Aorta (tissue), 5 donors: ENCODE data around the gene F2R. TPM values are rescaled to one million over a fixed set of nuclear protein-coding genes. Genes with fewer than 3 reads are reported as not detected.
"Not testable (repeated sequence)": the region's sequence is repeated elsewhere in the genome, so short reads cannot be mapped to it uniquely, and the experiment has no call there.

Experiments used
- ATAC-seq: fragments of 200-7000 bp; cut with Tn5 transposase; one replicate; pipeline ENCODE4 v1.9.1; 2022; ENCODE audit warnings: moderate library complexity; ENCODE audit not compliant: low FRiP score
- DNase-seq, 2 donors: peaks; one replicate each; pipeline ENCODE4 v3.0.0-alpha.2; 2020
- H3K27ac ChIP-seq, 2 donors: one replicate each; pipeline ENCODE4 v1.5.1; 2013; ENCODE audit warnings: low read length in 2 of 2, mild to moderate bottlenecking in 2 of 2, moderate library complexity in 2 of 2, control low read depth in 1 of 2, inconsistent platforms in 1 of 2, low read depth in 1 of 2
- H3K27me3 ChIP-seq, 2 donors: one replicate each; pipeline ENCODE4 v1.6.1; 2013; ENCODE audit warnings: control low read depth in 1 of 2, low read length in 1 of 2, mild to moderate bottlenecking in 1 of 2, moderate library complexity in 1 of 2; ENCODE audit not compliant: insufficient read depth in 2 of 2, control insufficient read depth in 1 of 2
- H3K36me3 ChIP-seq, 2 donors: one replicate each; pipeline ENCODE4 v1.6.1; 2013; ENCODE audit warnings: control low read depth in 1 of 2, low read length in 1 of 2, mild to moderate bottlenecking in 1 of 2; ENCODE audit not compliant: insufficient read depth in 2 of 2, control insufficient read depth in 1 of 2
- H3K4me1 ChIP-seq, 2 donors: one replicate each; pipeline ENCODE4 v1.6.1; 2013; ENCODE audit warnings: low read length in 2 of 2, control low read depth in 1 of 2, mild to moderate bottlenecking in 1 of 2, moderate library complexity in 1 of 2; ENCODE audit not compliant: insufficient read depth in 2 of 2, control insufficient read depth in 1 of 2
- H3K4me3 ChIP-seq, 2 donors: one replicate each; pipeline ENCODE4 v1.5.1; 2013; ENCODE audit warnings: low read length in 2 of 2, control low read depth in 1 of 2, mild to moderate bottlenecking in 1 of 2
- H3K9me3 ChIP-seq: one replicate; pipeline ENCODE4 v1.6.1; 2013; ENCODE audit warnings: mild to moderate bottlenecking, low read length; ENCODE audit not compliant: control insufficient read depth
- WGBS, 2 donors: extraction: QIAGEN DNeasy Blood & Tissue Kit; methylation state at CpG; one replicate each; pipeline ENCODE4 v1.1.7; 2013; 5-methylcytosine and 5-hydroxymethylcytosine counted together
- intact Hi-C, 2 donors: fragments of 100-400 bp; cut with DNase I; formaldehyde crosslinking; loops; one replicate each; pipeline versions ENCODE4 v1.14.2 to v1.15.0; 2022
- polyA plus RNA-seq, 2 donors: library from polyadenylated mRNA; stranded (reverse); fragments of 200-250 nt; gene quantifications; one replicate each; pipeline ENCODE4 v1.2.3, GENCODE V29; 2013
- total RNA-seq, 2 donors: library from RNA; stranded (reverse); fragmentation: NEBNext Ultra II Directional; extraction: Animal tissue kit (Norgen Biotek cat#: 25700); gene quantifications; one replicate each; pipeline ENCODE4 v1.2.1, GENCODE V29; 2021
- donor health status: healthy with polysubstance abuse.
- donor health status: Bipolar disorder and iron deficiency.
- donor health status: DM: no; HTN: no; CAD: no.
- donor health status: DM: no; HTN: no; CAD: no.
- donor health status: DM: yes; HTN: yes; CAD: no.

The F2R gene
- total and polyA plus RNA-seq, 4 donors = 17.8 to 185 (median 22.1) TPM

- H3K27me3 ChIP-seq = no peaks in the 10 kb centered on the region
- no peak for ATAC-seq
- DNase-seq = no peak
- intact Hi-C loops = no loop called here
- WGBS, 2 donors = 83 to 87% methylated on average over 13 of the region's 13 CpGs
- no peaks in the 10 kb centered on the region for H3K4me1 ChIP-seq
- H3K9me3 ChIP-seq = no peaks in the 10 kb centered on the region
- no peak overlapping the region for H3K4me3 ChIP-seq
- no peak overlapping the region for H3K27ac ChIP-seq
- H3K36me3 ChIP-seq = no peaks in the 10 kb centered on the region
These were observed 31.8 kb downstream of the F2R start for GRCh38 chr5:76747706-76748105.

DNA sequence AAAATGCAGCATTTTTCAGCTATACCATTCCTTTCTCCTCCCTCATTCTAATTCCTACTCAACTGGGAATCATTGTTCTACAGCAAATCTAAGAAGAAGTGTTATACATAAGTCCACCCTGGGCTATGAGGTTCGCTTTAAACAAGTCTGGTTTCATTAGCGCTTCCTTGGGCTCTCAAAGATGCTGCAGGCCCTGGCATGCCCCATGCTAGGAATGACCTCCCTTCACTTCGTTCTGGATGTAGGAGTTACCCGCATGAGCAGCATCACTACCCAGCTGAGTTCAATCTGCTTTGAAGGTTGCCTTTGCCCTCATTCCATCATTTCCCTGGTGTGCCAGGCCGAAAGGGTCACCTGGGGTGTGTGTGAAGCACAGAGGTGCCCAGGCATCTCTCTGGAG is 35.4 kb downstream of the F2R start:
- intact Hi-C loops = no loop called here
- no peak overlapping the region for H3K27ac ChIP-seq

DNA sequence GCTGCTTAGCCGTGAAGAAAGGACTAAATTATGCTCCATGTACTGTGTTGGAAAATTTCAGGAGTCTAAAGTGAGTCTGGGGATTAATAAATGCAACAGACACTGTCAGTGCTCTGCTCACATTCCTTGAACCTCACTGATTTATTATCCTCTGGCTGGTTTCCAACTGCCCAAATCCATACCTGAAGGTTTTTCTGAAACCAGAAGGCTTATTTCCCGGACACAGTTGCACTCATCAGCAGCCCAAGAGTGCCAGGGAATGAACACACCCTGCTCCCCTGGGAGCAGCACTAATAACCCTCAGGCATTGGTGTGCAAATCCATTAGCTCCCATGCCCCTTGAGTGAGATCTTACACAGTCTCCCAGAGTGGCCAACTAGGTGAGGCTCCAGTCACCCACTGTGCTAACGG is 38.7 kb downstream of the F2R start:
- H3K9me3 ChIP-seq = no peaks in the 10 kb centered on the region
- ATAC-seq (no peak), DNase-seq (no peak)
- H3K4me1 ChIP-seq = no peaks in the 10 kb centered on the region
- H3K4me3 ChIP-seq = no peak overlapping the region
- no peaks in the 10 kb centered on the region for H3K27me3 ChIP-seq
- intact Hi-C loops = no loop called here
- 80 to 81% methylated on average over 3 of the region's 3 CpGs for WGBS, 2 donors
- H3K36me3 ChIP-seq = no peaks in the 10 kb centered on the region
- no peak overlapping the region for H3K27ac ChIP-seq

More for the DNA sequence above, 35.4 kb downstream of the F2R start:
- DNase-seq = no peak
- H3K36me3 ChIP-seq = no peaks in the 10 kb centered on the region
- no peak overlapping the region for H3K4me3 ChIP-seq
- H3K4me1 ChIP-seq = no peaks in the 10 kb centered on the region
- no peaks in the 10 kb centered on the region for H3K27me3 ChIP-seq
- WGBS, 2 donors = 93 to 95% methylated on average over 5 of the region's 5 CpGs
- ATAC-seq = no peak
- no peaks in the 10 kb centered on the region for H3K9me3 ChIP-seq

GRCh38 chr5:76755779-76756637 is 40.1 kb downstream of the F2R start:
- 92 to 93% methylated on average over 11 of the region's 11 CpGs for WGBS, 2 donors
- H3K36me3 ChIP-seq = no peaks in the 10 kb centered on the region

GRCh38 chr5:76757049-76757448 is 41.1 kb downstream of the F2R start:
- DNase-seq = no peak
- ATAC-seq = no peak
- no peaks in the 10 kb centered on the region for H3K27me3 ChIP-seq
- H3K9me3 ChIP-seq = no peaks in the 10 kb centered on the region
- 95% methylated on average over 4 of the region's 4 CpGs for WGBS, 2 donors
- no peaks in the 10 kb centered on the region for H3K36me3 ChIP-seq
- no peak overlapping the region for H3K4me3 ChIP-seq
- intact Hi-C loops = no loop called here
- no peak overlapping the region for H3K27ac ChIP-seq
- no peaks in the 10 kb centered on the region for H3K4me1 ChIP-seq

More at GRCh38 chr5:76755779-76756637, 40.1 kb downstream of the F2R start:
- Histone ChIP-seq H3K4me3 (no peak overlapping the region), H3K27me3 (no peaks in the 10 kb centered on the region), H3K4me1 (no peaks in the 10 kb centered on the region), H3K9me3 (no peaks in the 10 kb centered on the region), H3K27ac (no peak overlapping the region)
- DNase-seq = no peak
- intact Hi-C loops = no loop called here
- no peak for ATAC-seq

- H3K27ac ChIP-seq, ATAC-seq, H3K9me3 ChIP-seq, H3K27me3 ChIP-seq, H3K36me3 ChIP-seq, H3K4me3 ChIP-seq, H3K4me1 ChIP-seq, intact Hi-C loops, DNase-seq: not testable (repeated sequence)
- 75 to 77% methylated on average over 9 of the region's 9 CpGs for WGBS, 2 donors
These were observed 45.2 kb downstream of the F2R start for GRCh38 chr5:76761118-76761517.

- Histone ChIP-seq H3K4me1 (no peaks in the 10 kb centered on the region), H3K9me3 (peaks cover 2% of the 10 kb centered on the region), H3K4me3 (no peak overlapping the region), H3K27ac (no peak overlapping the region), H3K27me3 (no peaks in the 10 kb centered on the region), H3K36me3 (no peaks in the 10 kb centered on the region)
- ATAC-seq (no peak), DNase-seq (no peak)
- WGBS, 2 donors = 83 to 91% methylated on average over 2 of the region's 2 CpGs
- intact Hi-C loops = no loop called here
These were observed 46.6 kb downstream of the F2R start for GRCh38 chr5:76762484-76762883.

DNA sequence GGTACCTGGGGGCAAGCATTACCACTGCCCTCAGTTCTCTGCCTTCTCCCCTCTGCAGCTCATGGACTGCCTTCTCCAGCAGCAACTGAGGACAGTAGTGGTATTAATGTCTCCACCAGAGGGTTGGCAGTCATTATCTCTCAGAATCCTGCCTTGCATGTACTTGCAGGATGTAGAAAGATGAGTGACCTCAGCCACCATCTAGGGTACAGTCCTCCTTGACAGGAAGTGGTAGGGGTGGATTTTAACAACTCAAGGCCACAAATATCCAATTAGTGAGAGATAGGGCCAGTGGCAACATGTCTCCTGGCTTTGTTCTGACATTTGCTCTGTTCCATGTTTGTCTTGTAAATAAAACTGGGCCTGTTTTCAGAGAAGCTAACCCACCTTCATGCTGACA is 47.2 kb downstream of the F2R start:
- H3K4me3 ChIP-seq = no peak overlapping the region
- no peaks in the 10 kb centered on the region for H3K36me3 ChIP-seq
- H3K27ac ChIP-seq = no peak overlapping the region
- H3K9me3 ChIP-seq = peaks cover 2% of the 10 kb centered on the region
- ATAC-seq = no peak
- H3K27me3 ChIP-seq = no peaks in the 10 kb centered on the region
- intact Hi-C loops = no loop called here
- no peak for DNase-seq
- H3K4me1 ChIP-seq = no peaks in the 10 kb centered on the region

DNA sequence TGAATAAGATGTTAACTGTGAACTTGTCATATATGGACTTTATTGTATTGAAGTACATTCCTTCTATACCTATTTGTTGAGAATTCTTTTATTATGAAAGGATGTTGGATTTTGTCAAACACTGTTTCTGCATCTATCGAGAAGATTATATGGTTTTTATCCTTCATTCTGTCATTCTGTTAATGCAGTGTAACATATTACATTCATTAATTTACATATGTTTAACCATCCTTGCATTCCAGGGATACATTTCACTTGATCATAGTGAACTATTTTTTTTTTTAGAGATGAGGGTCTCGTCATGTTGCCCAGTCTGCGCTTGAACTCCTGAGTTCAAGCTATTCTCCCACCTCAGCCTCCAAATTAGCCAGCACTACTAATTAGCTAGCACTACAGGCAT is 48.4 kb downstream of the F2R start:
- Histone ChIP-seq H3K9me3 (peaks cover 2% of the 10 kb centered on the region), H3K4me3 (no peak overlapping the region), H3K4me1 (no peaks in the 10 kb centered on the region), H3K27ac (no peak overlapping the region), H3K36me3 (no peaks in the 10 kb centered on the region), H3K27me3 (no peaks in the 10 kb centered on the region)
- intact Hi-C loops = no loop called here
- ATAC-seq (no peak), DNase-seq (no peak)
- 73 to 77% methylated on average over 3 of the region's 3 CpGs for WGBS, 2 donors
